GM03348 (cell line): ENCODE measurements around the gene IL11.
"Not testable (repeated sequence)": the region's sequence is repeated elsewhere in the genome, so short reads cannot be mapped to it uniquely, and the experiment has no call there.

Experiments
- DNase-seq: peaks from one replicate; pipeline ENCODE4 v3.0.0; 2012; ENCODE audit warnings: low spot score

The IL11 gene

DNA sequence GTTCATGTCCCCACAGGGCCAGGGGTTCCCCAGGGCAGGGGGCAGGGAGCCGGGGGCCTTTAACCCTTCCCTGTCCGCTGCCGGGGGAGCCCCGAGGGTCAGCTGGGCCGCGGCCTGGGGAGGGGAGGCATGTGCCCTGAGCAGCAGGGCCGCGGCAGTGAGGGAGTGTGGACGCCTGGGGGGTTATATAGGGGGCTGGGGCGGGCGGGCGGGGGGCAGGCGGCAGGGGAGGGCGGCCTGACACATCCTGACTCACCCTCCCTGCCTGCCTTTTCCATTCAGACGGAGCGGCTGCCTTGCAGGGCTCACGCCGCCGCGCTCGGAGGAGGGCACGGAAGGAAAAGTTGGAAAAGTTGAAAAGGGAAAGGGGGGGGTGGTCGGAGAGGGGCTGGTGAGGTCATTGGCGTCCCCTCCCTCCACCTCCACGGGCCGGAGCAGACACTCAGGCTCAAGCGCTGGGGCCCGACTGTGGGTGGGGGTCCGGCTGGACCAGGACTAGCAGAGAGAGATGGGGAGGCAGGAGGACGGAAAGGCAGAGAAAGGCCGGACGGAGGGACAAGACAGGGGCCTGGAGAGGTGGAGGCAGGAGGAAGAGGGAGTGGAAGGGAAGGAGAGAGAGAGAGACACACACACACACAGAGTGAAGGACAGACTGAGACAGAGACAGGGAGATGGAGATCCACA lies at the start of gene IL11:
TSS of gene IL11 (minus strand) at position 159 of the 684 bp plus-strand sequence. CDS start at position 6, 153 bp downstream.
- peak; percentile 84 for DNase-seq

DNA sequence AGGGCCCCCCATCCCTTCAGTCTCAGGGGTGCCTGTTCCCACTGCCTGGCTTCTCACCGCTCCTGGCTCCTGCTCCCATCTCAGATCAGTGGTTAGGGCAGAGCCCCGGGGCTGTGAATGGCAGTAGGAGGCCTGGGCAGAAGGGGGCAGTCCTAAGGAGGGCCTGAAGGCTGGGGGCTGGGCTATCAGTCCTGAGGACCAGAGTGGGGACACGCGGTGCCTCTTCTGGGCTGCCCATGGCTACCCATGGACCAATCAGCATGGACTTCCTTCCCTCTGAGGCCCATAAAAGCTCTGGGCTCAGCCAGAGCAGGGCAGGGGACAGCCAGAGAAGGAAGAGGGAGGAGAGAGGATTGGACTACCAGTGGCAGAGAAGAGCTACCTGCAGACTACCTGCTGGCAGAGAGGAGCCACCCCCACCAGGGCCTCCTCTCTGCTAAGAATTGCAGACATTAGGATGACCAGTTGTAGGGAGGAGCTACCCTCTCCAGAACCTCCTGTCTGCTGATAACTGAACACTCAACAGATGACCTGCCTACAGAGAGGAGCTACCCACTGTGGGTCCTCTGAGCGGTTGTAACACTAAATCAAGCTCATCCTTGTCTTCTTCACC lies 49.5 kb upstream of the IL11 start:
- no peak for DNase-seq

DNA sequence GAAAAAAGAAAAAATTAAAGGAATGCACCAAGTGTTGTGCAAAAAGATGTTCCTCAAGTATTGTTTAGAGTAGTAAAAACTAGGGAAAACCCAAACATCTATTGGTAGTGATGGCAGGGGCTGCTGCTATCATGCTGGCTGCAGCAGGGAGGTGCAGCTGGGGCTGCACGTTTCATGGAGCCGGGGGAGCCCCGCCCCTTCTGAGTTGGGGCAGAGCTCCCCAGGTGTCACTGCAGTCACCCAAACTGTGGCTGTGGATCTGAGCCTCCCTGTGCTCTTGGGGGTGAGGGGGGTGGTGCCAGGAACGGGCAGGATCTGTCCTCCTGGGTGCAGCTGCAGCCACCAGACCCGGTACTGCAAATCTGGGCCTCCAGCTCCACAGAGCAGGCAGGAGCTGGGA lies 48.8 kb upstream of the IL11 start:
- DNase-seq: no peak

DNA sequence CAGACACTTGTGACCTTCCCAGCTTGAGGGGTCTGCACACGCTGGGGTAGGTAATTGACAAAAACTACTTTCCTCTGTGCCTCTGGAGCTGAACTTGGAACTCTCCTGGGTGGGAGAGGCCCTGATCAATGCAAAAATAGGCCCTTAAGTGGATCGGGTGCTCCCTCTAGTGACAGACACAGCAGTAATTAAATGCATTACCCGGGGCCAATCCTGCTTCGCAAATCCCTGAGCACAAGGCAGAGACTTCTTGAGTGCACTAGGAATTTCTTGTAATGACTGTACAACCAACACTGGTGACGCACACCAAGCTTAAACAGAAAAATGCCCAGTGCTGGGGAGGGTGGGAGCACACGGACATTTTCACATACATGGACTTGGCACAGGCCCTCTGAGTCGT lies 47.9 kb upstream of the IL11 start:
- DNase-seq: peak; percentile 88

DNA sequence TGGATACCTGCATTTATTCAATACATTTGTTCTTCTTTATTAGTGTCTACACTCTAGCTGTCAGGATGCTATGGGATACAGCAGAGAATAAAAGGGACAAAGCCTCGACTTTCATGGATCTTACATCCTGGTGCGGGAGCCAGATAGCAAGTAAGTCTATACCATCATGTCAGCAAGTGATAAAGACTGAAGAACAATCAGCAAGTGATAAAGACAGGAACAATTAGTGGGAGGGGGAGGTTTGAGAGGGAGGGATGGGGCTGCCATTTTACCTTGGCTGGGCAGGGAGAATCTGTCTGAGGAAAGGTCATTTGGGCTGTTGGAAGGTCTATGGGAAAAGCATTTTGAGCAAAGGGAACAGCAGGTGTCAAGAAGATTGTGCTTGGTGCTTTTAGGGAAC lies 39.9 kb upstream of the IL11 start:
- no peak for DNase-seq

DNA sequence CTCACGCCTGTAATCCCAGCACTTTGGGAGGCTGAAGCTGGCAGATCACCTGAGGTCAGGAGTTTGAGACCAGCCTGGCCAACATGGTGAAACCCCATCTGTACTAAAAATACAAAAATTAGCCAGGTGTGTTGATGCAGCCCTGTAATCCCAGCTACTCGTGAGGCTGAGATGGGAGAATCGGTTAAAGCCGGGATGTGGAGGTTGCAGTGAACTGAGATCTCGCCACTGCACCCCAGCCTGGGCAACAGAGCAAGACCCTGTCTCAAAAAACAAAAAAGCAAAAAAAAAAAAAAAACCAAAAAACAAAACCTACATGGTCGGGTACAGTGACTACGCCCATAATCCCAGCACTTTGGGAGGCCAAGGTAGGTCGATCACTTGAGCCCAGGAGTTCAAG lies 38.9 kb upstream of the IL11 start:
- DNase-seq: not testable (repeated sequence)

DNA sequence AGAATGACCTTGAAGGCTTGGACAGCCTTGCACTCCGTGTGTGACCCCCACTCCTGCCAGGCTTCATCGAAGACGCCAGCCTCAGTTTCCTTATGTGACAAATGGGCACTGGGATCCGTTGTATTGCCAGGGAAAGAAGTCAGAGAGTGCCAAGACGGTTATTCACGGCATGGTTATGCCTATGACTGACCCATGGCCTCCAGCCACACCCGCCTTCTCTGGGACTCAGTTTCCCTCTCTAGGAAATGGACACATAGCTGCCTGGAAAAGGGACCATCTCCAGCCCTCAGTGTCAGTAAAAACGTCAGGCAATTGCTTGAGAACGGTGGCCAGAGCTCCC lies 38.2 kb upstream of the IL11 start:
- DNase-seq: no peak

DNA sequence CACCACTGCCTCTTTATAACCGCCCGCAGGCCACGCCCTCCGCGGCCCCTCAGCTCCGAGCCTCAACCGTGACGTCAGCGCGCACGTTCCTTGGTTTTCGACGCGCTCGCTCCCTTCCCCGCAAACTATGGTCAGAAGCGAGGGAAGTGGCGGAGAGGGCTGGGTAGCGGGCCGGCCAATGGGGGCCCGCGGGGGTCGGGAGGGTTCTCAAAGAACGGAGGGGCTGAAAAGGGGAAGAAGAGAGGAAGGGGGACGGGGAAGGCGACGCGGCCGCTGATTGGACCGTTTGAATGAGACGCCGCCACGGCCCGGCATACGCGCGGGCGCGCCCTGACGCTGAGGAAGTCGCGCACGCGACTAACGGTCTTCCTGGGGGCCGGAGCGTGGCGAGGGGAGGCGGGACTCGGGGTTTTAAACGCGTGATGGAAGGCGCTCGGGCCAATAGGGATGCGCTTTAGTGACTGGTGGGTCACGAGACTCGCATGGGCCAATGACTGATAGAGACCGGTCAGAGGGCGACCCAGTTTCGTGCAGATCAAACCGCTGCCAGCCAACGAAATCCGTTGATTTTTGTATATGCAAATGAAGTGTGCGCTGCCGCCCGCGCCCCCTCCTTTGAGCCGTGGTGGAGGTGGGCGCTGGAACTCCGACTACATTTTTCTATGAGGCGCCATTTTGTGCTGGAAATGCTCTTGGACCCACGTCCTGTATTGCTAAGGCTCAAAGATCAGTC lies 37.7 kb upstream of the IL11 start:
- peak; percentile 99 for DNase-seq

DNA sequence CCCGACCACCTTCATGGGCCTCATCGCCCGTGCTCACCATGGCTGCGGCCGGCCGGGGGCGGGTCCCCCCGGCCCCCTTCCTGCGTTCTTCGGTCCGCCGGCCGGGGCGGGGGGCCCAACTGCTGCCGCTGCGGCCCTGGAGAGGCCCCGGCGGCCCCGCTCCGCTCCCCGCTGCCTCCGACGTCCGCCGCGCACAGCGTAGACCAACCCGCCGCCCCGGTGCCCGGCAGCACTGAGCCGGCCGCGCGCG lies 37.2 kb upstream of the IL11 start, which contains the start of gene UBE2S:
TSS of gene UBE2S (minus strand) at position 239 of the 250 bp plus-strand sequence. CDS start at position 40, 199 bp downstream.
- DNase-seq: not testable (repeated sequence)

DNA sequence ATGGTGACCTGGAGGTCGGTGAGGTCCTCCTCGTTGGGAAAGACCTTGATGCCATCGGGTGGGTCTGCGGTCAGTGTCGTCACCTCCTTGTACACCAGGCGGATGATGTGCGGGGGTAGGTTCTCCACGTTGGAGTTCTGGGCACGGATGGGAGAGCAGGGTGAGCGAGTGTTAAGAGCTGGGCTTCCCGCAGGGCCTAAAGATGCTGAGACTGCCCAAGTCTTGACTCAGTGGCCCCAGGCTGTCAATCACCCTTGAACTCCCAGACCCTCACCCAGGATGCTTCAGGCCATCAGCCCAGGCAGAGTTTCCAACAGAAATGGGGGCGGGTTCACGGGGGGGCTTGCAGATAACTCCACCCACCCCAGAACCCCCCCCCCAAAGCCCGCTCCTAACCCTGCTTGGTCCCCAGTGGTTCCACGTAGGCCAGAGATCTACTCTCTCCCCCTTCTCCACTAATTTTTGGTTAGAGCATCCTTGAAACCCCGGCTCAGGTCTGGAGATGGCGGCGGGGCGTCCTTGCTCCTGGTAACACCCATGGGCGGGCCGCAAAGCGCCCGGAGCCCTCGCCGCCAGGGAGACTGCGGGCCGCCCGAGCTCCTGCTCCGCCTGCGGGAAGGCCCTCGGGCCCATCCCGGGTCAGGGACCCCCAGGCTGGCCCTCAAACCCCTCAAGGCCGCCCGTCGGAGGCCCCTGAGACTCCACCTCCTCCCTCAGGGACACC lies 36.7 kb upstream of the IL11 start:
- peak; percentile 77 for DNase-seq

DNA sequence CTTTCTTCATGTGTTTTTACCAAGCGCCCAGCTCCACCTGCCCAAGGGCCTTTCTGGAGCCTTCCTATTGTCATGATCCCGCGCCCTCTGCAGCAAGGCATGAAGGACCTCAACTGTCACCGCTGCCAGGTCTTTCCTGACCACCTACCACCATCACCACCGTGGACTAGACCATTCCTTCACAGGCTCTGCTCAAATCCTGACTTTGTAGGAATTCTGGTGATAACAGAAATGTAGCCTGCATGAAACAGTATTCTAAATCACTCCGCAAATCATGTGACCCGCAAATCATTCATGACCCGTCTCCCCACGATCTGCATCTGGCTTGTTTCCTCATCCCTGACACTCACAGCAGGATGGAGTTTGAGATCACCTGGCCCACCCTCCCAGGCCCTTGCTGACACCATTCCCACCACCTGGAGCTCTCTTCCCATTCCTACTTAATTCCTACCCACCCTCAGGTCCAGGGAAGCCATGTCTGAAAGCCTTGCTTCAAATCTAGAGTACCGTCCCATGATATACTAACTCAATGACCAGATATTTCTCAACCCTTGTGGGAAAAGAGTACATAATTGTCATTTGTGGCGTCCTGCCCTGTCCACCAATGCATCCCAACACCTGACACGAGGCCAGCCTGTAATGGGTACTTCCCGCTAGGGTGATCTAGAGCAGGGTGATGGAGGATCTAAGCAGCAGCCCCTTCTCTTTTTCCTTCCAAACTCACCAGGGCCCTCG lies 36.0 kb upstream of the IL11 start:
- DNase-seq: no peak

DNA sequence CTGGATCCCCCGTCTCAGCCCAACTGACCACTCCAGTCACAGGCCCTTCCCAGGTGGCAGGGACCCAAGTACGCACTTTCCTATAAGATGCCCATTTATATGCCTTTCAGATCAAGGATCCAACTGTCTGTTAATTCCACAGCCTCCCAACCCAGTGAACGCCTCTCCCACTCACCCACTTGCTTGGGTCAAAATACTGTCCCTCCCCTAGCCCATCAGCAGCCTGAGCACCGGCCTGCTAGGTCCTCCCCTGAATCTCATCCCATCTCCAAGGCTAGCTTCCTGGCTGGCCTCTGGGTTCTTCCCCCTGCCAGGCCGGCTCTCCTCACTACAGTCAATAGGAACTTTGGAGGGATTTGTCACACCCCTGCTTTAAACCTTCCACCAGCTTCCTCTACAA lies 35.4 kb upstream of the IL11 start:
- DNase-seq: no peak

DNA sequence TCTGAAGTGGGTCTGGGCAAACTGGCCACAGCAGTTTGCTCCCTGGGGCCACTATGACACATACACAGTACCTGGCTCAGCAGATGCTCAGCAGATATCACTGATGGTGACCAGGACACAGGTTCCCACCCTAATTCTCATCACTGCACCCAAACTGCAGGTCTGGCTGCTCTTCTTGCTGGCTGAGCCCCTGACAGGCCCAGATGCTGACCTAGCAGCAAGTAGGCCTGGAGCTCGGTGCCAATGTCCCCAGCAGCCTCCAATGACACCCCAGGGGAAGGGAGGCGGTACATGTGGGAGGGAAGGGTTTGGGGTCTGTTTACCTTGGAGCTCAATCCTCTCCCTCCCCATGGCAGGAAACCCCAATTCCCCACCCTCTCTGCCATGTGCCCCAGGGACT lies 32.2 kb upstream of the IL11 start:
- no peak for DNase-seq

DNA sequence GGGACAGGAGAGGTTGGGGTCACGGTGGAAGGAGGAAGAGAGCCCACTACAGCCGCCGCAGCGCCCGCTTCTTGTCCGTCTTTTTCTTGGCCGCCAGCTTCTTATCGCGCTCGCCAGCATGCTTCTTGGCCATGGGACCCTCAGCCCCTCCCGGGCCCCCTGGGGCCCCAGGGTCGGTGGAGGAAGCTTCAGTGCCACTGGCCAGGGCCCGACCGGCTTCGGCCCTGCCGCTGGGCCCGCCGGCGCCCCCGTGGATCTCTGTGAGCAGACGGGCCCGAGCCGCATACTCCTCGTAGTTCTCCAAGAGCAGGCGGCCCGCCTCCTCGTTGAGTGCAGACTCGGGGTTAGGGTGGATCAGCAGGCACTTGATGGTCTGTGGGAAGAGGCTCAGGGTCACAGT lies 31.1 kb upstream of the IL11 start:
- DNase-seq: not testable (repeated sequence)

DNA sequence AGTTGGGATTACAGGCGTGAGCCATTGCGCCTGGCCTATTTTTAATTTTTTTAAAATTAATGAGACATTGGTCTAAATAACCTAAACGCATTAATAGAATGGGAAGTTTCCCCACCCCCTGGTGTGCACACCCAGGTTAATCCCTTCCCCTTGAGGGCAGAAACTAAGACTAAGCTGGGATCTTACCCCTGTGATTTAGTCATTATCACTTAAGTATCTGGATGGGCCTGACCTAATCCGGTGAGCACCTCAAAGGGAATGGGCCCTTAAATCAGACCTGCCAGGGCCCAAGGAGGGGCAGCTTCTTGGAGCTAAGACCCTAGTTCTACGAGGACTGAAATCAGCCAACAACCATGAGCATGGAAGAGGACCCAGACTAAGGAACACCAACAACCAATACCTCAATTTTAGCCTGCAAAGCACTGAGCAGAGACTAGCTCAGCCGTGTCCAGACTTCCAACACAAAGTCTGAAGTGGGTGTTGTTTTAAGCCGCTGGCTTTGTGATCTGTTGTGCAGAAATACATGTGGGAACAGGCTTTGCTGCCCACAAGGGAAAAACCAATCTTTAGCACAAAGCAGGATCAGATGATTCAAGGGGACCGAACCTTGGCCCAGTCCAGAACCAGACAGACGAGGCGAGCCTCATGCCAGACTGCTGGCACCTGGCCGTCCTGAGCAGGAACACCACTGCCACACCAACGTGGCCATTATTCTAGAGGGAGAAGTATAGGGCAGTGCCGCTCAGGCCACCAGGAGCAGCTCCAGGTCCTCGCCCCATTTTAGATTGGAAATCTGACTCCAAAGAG lies 30.2 kb upstream of the IL11 start:
- no peak for DNase-seq

DNA sequence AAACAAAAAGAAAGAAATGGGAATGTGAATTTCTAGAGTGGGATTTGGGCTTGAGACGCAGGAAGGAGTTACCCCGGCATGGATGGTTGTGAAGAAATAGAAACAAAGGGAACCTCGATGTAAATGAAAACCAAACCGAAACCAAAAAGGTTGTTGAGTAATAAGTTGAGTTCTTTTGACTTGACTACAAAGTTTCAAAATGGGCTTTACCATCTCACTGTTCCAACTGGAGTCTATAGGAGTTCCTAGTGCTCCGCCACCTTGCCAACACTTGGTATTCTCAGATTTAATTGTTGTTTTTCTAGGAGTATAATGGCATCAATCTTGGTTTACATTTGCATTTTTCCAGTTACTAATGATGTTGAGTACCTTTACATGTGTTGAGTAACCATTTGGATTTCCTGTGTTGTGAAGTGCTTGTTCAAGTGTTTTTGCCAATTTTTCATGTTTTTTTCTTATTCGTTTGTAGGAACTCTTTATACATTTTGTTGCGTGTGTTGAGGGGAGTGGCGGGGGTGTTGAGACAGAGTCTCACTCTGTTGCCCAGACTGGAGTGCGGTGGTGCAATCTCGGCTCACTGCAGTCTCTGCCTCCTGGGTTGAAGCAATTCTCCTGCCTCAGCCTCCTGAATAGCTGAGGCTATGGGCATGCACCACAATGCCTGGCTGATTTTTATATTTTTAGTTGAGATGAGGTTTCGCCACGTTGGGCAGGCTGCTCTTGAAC lies 28.1 kb upstream of the IL11 start:
- DNase-seq: no peak

DNA sequence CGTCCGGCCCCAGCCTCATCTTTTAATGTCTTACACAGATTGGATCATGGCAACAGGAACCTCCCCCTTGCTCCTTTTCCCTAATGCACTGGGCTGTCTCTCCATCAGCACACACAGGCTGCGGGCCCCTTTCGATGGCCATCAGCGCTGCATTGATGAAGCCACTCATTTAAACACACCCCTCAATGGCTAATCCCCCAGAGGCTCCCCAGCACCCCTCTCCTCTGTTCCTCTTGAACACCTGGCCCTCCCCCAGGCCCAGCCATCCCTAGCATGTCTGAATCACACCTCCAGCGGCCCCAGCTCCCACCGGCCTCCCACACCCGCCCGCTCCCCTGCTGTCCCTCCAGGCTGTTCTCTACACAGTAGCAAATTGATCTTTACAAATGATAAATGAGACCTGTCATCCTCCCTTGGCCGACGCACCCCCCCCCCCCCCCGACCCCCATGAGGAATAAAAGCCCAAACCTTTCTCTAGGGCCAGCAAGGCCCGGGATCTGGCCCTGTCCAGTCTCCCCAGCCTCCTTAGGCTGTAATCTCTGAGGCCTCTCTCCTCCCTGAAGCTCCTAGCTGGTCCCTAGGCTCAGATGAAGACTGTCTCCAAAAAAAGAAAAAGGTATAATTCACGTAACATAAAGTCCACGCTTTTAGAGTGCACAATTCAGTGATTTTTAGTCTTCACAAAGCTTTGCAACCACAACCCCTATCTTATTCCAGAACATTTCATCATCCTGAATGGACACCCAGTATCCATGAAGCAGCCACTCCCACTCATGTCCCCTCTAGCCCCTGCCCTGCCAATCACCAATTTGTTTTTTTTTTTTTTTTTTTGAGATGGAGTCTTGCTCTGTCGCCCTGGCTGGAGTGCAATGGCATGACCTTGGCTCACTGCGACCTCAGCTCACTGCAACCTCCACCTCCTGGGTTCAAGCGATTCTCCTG lies 22.8 kb upstream of the IL11 start:
- DNase-seq: no peak

DNA sequence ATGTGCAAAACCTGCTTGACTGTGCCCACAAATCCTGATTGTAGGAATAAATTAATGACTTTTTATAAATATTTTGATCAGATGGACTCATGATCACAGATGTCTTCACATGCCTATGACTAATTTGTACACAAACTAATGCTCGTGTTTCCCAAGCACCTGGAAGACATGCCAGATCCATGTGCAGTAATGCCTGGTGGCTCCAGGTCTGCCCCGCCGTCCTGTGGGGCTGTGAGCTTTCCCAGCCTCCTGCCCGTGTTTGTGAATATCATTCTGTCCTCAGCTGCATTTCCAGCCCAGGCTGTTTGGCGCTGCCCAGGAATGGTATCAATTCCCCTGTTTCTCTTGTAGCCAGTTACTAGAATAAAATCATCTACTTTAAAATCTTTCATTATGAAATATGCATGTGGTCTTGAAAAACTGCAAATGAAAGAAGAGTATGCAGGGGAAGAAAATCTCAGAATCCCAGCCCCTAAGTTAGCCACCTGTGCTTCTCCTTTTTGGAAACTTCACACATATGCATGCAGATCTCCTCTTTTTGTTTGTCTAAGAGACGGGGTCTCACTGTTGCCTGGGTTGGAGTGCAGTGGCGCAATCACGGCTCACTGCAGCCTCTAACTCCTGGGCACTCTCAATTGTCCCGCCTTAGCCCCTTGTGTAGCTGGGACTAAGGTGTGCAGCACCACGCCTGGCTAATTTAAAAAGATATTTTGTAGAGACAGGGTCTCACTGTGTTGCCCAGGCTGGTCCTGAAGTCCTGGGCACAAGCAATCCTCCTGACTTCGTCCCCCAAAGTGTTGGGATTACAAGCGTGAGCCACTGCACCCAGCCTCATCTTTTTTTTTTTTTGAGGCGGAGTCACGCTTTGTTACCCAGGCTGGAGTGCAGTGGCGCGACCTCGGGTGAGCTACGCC lies 21.7 kb upstream of the IL11 start:
- DNase-seq: no peak
